PC-9 (cell line): ENCODE results near the gene SAMD11. TPM values are rescaled to one million over a fixed set of nuclear protein-coding genes. Genes with fewer than 3 reads are reported as not detected.
A peak's percentile ranks its signal among the peaks of the same experiment; 100 is the strongest.

Source experiments
- BruUV-seq: library from RNA; stranded (reverse); fragments of 400-500 nt; replicated peaks from 2 replicates; lab custom pipeline; 2021; lab: Mats Ljungman, UMichigan
- CTCF ChIA-PET: fragments of 300-600 bp; sonication (Branson Sonifier 250); formaldehyde crosslinking; loops from one replicate; lab custom pipeline; 2022; ENCODE audit warnings: antibody characterized with exemption; lab: Charles Lee
- POLR2A ChIA-PET: fragments of 300-600 bp; sonication (Branson Sonifier 250); formaldehyde crosslinking; loops from one replicate; lab custom pipeline; 2022; ENCODE audit warnings: antibody characterized with exemption; ENCODE audit not compliant: unreplicated experiment; lab: Charles Lee
- DNase-seq, 2 experiments: peaks; one replicate each; pipeline versions ENCODE4 v3.0.0 to v3.0.0-alpha.2; 2015 to 2022; ENCODE audit warnings: mixed read lengths in 1 of 2
- H2AFZ ChIP-seq: fragments of 200-600 bp; sonication (generic); 2 replicates; pipeline ENCODE4 v1.8.1; 2017; ENCODE audit warnings: antibody characterized with exemption
- H3F3A ChIP-seq: fragments of 200-600 bp; sonication (generic); 2 replicates; pipeline ENCODE4 v1.8.1; 2017; ENCODE audit warnings: antibody characterized with exemption, mild to moderate bottlenecking, low read depth; ENCODE audit not compliant: insufficient read depth
- H3K27ac ChIP-seq: fragments of 200-600 bp; sonication (generic); 2 replicates; pipeline ENCODE4 v1.6.1; 2016; ENCODE audit warnings: mixed run types
- H3K27me3 ChIP-seq: fragments of 200-600 bp; sonication (generic); 2 replicates; pipeline ENCODE4 v1.6.1; 2016; ENCODE audit warnings: low read depth, mixed run types; ENCODE audit not compliant: insufficient read depth
- H3K36me3 ChIP-seq: fragments of 200-600 bp; sonication (generic); 2 replicates; pipeline ENCODE4 v1.6.1; 2016; ENCODE audit warnings: low read depth, mixed run types
- H3K4me1 ChIP-seq: fragments of 200-600 bp; sonication (generic); replicated peaks from 2 replicates; pipeline ENCODE4 v1.6.1; 2016; ENCODE audit warnings: mixed run types; ENCODE audit not compliant: insufficient read depth
- H3K4me2 ChIP-seq: fragments of 200-600 bp; sonication (generic); 2 replicates; pipeline ENCODE4 v1.6.1; 2017; ENCODE audit warnings: mixed run types
- H3K4me3 ChIP-seq: fragments of 200-600 bp; sonication (generic); 2 replicates; pipeline ENCODE4 v1.6.1; 2016; ENCODE audit warnings: mixed run types
- H3K79me2 ChIP-seq: fragments of 200-600 bp; sonication (generic); 2 replicates; pipeline ENCODE4 v1.6.1; 2017; ENCODE audit warnings: low read depth, mixed run types
- H3K9me2 ChIP-seq: fragments of 200-600 bp; sonication (generic); 2 replicates; pipeline ENCODE4 v1.8.1; 2017; ENCODE audit warnings: mild to moderate bottlenecking; ENCODE audit not compliant: insufficient read depth
- H3K9me3 ChIP-seq: fragments of 200-600 bp; sonication (generic); 2 replicates; pipeline ENCODE4 v1.8.1; 2016; ENCODE audit warnings: low read depth; ENCODE audit not compliant: insufficient read depth
- H4K20me1 ChIP-seq: fragments of 200-600 bp; sonication (generic); 2 replicates; pipeline ENCODE4 v1.8.1; 2017; ENCODE audit not compliant: insufficient read depth
- EZH2 ChIP-seq: fragments of 200-600 bp; sonication (generic); IDR thresholded peaks from 2 replicates; pipeline ENCODE4 v1.8.0; 2017; ENCODE audit warnings: antibody characterized with exemption, low read depth
- intact Hi-C: fragments of 100-400 bp; cut with micrococcal nuclease; formaldehyde crosslinking; loops from one replicate; pipeline ENCODE4 v1.10.0; 2022; ENCODE audit not compliant: unreplicated experiment
- total RNA-seq: library from RNA; stranded (reverse); gene quantifications from 2 replicates; pipeline ENCODE4 v1.2.3, GENCODE V29; 2021
- TF ChIP-seq, protein P1 (sequence below): fragments of 200-600 bp; sonication (generic); conservative IDR thresholded peaks from 2 replicates; pipeline ENCODE4 v1.6.1; 2017; ENCODE audit warnings: mixed run types, antibody characterized with exemption, mild to moderate bottlenecking, moderate library complexity

The SAMD11 gene
- total RNA-seq, 1 experiment from 2014 or later, result 0.59 TPM

- no peak for DNase-seq
- Histone ChIP-seq H3K79me2 (no peaks in the 10 kb centered on the region), H3K27me3 (no peaks in the 10 kb centered on the region), H4K20me1 (no peaks in the 10 kb centered on the region), H3K4me3 (no peak overlapping the region), H2AFZ (no peak overlapping the region), H3K4me1 (peaks cover 13% of the 10 kb centered on the region), H3K9me2 (no peaks in the 10 kb centered on the region), H3K27ac (no peak overlapping the region), H3K9me3 (no peaks in the 10 kb centered on the region), H3K4me2 (no peak overlapping the region), H3F3A (peaks cover 34% of the 10 kb centered on the region), H3K36me3 (no peaks in the 10 kb centered on the region)
- TF ChIP-seq EZH2, result no peak
- CTCF ChIA-PET, result no interaction called here
- intact Hi-C loops, result no loop called here
- no TSS peak for BruUV-seq
- POLR2A ChIA-PET, result no interaction called here
These were observed 50.0 kb downstream of the SAMD11 start for GRCh38 chr1:973459-974292.

DNA sequence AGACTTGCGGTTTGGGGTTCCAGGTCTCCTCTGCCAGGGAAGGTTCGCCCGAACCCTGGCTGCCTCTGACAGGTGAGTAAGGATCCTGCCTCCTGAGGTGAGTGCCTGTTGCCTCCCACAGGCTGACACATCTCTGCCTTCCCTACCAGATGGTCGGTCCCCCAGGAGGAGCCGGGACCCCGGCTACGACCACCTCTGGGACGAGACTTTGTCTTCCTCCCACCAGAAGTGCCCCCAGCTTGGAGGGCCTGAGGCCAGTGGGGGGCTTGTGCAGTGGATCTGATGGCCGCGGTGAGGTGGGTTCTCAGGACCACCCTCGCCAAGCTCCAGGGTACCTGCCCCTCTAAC, 50.5 kb downstream of the SAMD11 start:
- ChIA-PET POLR2A (no interaction called here), CTCF (no interaction called here)
- Histone ChIP-seq H3K79me2 (no peaks in the 10 kb centered on the region), H3K4me1 (peaks cover 13% of the 10 kb centered on the region), H3K27me3 (no peaks in the 10 kb centered on the region), H3K4me2 (no peak overlapping the region), H3K9me3 (no peaks in the 10 kb centered on the region), H2AFZ (no peak overlapping the region), H3K27ac (no peak overlapping the region), H3F3A (peaks cover 34% of the 10 kb centered on the region), H3K9me2 (no peaks in the 10 kb centered on the region), H3K36me3 (no peaks in the 10 kb centered on the region), H3K4me3 (no peak overlapping the region), H4K20me1 (no peaks in the 10 kb centered on the region)
- no TSS peak for BruUV-seq
- intact Hi-C loops, result no loop called here
- DNase-seq, result no peak
- TF ChIP-seq, protein P1, sequence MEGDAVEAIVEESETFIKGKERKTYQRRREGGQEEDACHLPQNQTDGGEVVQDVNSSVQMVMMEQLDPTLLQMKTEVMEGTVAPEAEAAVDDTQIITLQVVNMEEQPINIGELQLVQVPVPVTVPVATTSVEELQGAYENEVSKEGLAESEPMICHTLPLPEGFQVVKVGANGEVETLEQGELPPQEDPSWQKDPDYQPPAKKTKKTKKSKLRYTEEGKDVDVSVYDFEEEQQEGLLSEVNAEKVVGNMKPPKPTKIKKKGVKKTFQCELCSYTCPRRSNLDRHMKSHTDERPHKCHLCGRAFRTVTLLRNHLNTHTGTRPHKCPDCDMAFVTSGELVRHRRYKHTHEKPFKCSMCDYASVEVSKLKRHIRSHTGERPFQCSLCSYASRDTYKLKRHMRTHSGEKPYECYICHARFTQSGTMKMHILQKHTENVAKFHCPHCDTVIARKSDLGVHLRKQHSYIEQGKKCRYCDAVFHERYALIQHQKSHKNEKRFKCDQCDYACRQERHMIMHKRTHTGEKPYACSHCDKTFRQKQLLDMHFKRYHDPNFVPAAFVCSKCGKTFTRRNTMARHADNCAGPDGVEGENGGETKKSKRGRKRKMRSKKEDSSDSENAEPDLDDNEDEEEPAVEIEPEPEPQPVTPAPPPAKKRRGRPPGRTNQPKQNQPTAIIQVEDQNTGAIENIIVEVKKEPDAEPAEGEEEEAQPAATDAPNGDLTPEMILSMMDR, result no peak
- TF ChIP-seq EZH2, result no peak

DNA sequence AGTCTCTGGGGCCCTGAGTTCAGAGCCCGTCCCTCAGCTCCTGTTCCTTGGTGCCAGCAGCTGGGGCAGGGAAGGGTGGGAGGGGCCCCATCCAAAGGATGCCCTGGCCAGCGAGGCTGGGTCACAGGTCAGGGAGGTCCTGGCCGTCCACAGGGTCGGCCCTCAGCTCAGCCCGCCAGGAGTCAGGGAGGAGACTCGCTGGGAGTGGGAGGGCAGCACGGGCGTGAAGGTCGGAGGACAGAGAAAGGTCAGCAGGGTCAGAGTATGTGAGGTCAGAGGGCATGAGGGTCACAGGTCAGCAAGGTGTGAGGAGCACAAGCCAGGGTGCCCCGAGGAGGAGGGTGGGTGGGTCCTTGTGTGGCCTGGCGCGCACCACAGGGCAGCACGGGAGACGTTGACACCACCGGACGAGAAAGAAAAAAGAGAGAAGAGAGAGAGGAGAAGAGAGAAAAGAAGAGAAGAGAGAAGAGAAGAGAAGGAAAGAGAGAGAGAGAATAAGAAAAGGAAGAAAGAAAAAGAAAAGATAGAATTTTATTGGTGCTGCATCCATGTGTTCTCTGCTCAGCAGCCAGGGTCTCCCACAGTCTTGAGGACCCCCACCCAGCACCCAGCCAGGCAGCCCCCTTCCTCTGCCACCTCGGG, 51.1 kb downstream of the SAMD11 start:
- intact Hi-C loops, result no loop called here

More for the DNA sequence above, 51.1 kb downstream of the SAMD11 start:
- no peaks in the 10 kb centered on the region for H4K20me1 ChIP-seq
- no peaks in the 10 kb centered on the region for H3K9me3 ChIP-seq
- peaks cover 13% of the 10 kb centered on the region for H3K4me1 ChIP-seq
- H3K27me3 ChIP-seq, result no peaks in the 10 kb centered on the region
- TF ChIP-seq EZH2, result no peak
- TF ChIP-seq, protein P1, result no peak
- H3K4me3 ChIP-seq, result no peak overlapping the region; the same call in 1 of the 2 replicates
- ChIA-PET CTCF (no interaction called here), POLR2A (no interaction called here)
- no peak for DNase-seq
- H3K9me2 ChIP-seq, result no peaks in the 10 kb centered on the region
- no peak overlapping the region for H2AFZ ChIP-seq
- H3K79me2 ChIP-seq, result no peaks in the 10 kb centered on the region
- peaks cover 33% of the 10 kb centered on the region for H3F3A ChIP-seq
- no peaks in the 10 kb centered on the region for H3K36me3 ChIP-seq
- peak overlapping the region; percentile 99; the same call in 1 of the 2 replicates for H3K4me2 ChIP-seq
- H3K27ac ChIP-seq, result no peak overlapping the region
- no TSS peak for BruUV-seq
